GM13977 (cell line): ENCODE data around the gene MICALL2.

ENCODE experiments used
- DNase-seq: peaks from one replicate; pipeline ENCODE4 v3.0.0; 2012; ENCODE audit warnings: low spot score
- in situ Hi-C: fragments of 300-500 bp; cut with MboI; formaldehyde crosslinking; loops from one replicate; pipeline ENCODE4 v1.12.0; 2022; ENCODE audit warnings: low sequenced_read_pairs, low pct_unique_long_range_greater_than_20kb, mixed read lengths, inconsistent platforms; ENCODE audit not compliant: unreplicated experiment
- TF ChIP-seq, protein P1 (sequence below): IDR thresholded peaks from 2 replicates; pipeline ENCODE4 v1.5.1; 2012; ENCODE audit warnings: mild to moderate bottlenecking, control low read depth; ENCODE audit not compliant: insufficient read depth; ENCODE audit errors: extremely low read depth, missing control alignments

MICALL2 gene

GRCh38 chr7:1424041-1424440 is 35.2 kb downstream of the MICALL2 start:
- no peak for DNase-seq
- in situ Hi-C loops, result loop anchor here (25.0 kb wide), 1 partner anchor 187 kb away; the partner anchor contains the start of gene UNCX
- TF ChIP-seq, protein P1, sequence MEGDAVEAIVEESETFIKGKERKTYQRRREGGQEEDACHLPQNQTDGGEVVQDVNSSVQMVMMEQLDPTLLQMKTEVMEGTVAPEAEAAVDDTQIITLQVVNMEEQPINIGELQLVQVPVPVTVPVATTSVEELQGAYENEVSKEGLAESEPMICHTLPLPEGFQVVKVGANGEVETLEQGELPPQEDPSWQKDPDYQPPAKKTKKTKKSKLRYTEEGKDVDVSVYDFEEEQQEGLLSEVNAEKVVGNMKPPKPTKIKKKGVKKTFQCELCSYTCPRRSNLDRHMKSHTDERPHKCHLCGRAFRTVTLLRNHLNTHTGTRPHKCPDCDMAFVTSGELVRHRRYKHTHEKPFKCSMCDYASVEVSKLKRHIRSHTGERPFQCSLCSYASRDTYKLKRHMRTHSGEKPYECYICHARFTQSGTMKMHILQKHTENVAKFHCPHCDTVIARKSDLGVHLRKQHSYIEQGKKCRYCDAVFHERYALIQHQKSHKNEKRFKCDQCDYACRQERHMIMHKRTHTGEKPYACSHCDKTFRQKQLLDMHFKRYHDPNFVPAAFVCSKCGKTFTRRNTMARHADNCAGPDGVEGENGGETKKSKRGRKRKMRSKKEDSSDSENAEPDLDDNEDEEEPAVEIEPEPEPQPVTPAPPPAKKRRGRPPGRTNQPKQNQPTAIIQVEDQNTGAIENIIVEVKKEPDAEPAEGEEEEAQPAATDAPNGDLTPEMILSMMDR, result no peak

GRCh38 chr7:1423264-1423811 is 35.9 kb downstream of the MICALL2 start:
- no peak for DNase-seq
- TF ChIP-seq, protein P1, result no peak
- in situ Hi-C loops, result loop anchor here (25.0 kb wide), 1 partner anchor 186 kb away; the partner anchor contains the start of gene UNCX

GRCh38 chr7:1422512-1423263 is 36.6 kb downstream of the MICALL2 start:
- TF ChIP-seq, protein P1, result no peak
- in situ Hi-C loops, result loop anchor here (25.0 kb wide), 1 partner anchor 185 kb away; the partner anchor contains the start of gene UNCX
- DNase-seq, result no peak

- in situ Hi-C loops, result loop anchor here (25.0 kb wide), 1 partner anchor 185 kb away; the partner anchor contains the start of gene UNCX
- no peak for DNase-seq
- TF ChIP-seq, protein P1, result no peak
Observed at GRCh38 chr7:1421946-1422345, 37.3 kb downstream of the MICALL2 start.

DNA sequence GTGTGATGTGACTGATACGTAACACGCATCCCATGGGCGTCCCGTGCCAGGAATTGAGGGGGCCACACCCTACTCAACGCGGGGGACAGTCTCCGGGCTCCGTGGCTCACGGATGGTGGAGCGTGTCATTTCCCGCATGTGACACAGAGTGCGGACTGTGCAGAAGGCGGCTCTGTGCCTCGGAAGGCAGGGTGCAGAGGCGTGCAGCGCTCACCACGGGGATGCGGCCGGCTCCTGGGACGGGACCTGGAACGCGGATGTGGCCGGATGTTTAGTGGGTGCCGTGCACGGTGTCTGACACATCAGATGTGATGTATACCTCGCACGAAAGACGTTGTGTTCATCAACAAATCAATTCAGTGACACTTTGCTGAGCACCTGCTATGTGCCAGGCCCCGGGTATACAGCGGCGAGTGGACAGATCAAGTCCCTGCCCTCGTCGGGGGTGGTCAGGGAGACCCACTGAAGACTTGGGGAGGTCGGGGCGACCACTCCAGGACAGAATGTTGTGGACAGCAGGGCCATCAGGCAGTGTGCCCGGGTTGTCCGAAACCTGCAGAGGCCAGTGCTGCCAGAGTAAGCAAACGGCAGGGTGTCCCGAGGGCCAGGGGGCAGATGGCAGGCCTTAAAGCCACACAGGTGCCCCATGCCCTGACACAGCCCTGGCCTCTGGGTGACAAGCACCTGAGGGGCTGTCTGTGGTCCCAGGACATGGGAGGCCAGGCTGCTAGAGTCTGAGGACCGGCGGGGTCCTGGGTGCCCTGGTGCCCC is 38.1 kb downstream of the MICALL2 start:
- DNase-seq, result no peak
- in situ Hi-C loops, result loop anchor here (25.0 kb wide), 1 partner anchor 184 kb away; the partner anchor contains the start of gene UNCX
- TF ChIP-seq, protein P1, result no peak

DNA sequence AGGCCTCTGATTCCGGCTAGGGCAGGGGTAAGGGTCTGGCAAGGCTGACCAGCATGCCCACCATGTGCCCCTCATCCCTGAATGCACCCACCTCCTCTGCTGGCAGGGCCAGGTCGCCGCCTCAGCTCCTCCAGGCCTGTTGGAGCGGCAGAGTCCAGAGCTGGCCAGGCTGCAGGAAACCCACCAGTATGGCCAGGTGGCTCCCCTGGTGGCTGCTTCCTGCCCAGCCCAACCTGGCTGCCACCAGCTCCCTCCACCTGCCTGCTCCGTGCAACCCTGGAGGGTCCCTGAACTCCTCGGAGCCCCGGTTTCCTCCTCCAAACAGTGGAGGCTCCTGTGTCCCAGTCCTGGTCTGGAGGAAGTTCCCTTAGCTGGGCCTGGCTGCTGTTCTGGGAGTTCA is 39.6 kb downstream of the MICALL2 start:
- in situ Hi-C loops, result loop anchor here (25.0 kb wide), 1 partner anchor 182 kb away; the partner anchor contains the start of gene UNCX
- TF ChIP-seq, protein P1, result no peak
- DNase-seq, result no peak
